CD4-positive, alpha-beta T cell (primary cell): ENCODE measurements around the gene ENO4. TPM values are rescaled to one million over a fixed set of nuclear protein-coding genes. Genes with fewer than 3 reads are reported as not detected.

Experiments used
- ATAC-seq: fragments of 200-7000 bp; cut with Tn5 transposase; one replicate; pipeline ENCODE4 v1.10.0; 2022; ENCODE audit warnings: mild to moderate bottlenecking; ENCODE audit not compliant: poor library complexity
- CTCF ChIA-PET: fragments of 350-600 bp; sonication (Branson Sonifier 250); formaldehyde crosslinking; loops from one replicate; lab custom pipeline; 2021; ENCODE audit warnings: antibody characterized with exemption, inconsistent platforms; lab: Charles Lee
- POLR2A ChIA-PET: fragments of 350-600 bp; sonication (Branson Sonifier 250); formaldehyde crosslinking; loops from one replicate; lab custom pipeline; 2021; ENCODE audit warnings: antibody characterized with exemption, inconsistent platforms; lab: Charles Lee
- DNase-seq, 14 experiments: peaks; one replicate each; pipeline ENCODE4 v3.0.0-alpha.2; 2013 to 2020; ENCODE audit warnings: mixed read lengths in 2 of 14
- H3K27ac ChIP-seq, 2 donors: one replicate each; pipeline versions ENCODE4 v1.5.1 to v1.7.0; 2013; ENCODE audit warnings: low read length in 2 of 2, low read depth in 1 of 2, mild to moderate bottlenecking in 1 of 2
- H3K27me3 ChIP-seq, 2 experiments: 1 replicate in 1 of 2; 2 replicates in 1 of 2; pipeline versions ENCODE4 v1.6.1 to v1.7.0; 2013; ENCODE audit warnings: low read length in 2 of 2, control low read depth in 1 of 2, mild to moderate bottlenecking in 1 of 2, moderate library complexity in 1 of 2; ENCODE audit not compliant: insufficient read depth in 2 of 2, control insufficient read depth in 1 of 2
- H3K36me3 ChIP-seq: one replicate; pipeline ENCODE4 v1.6.1; 2013; ENCODE audit warnings: low read length, control low read depth; ENCODE audit not compliant: insufficient read depth
- H3K4me1 ChIP-seq: one replicate; pipeline ENCODE4 v1.6.1; 2013; ENCODE audit warnings: low read length, control low read depth; ENCODE audit not compliant: insufficient read depth
- H3K4me3 ChIP-seq: one replicate; pipeline ENCODE4 v1.5.1; 2013; ENCODE audit warnings: mild to moderate bottlenecking, low read length, moderate library complexity
- H3K9me3 ChIP-seq, 2 experiments: 1 replicate in 1 of 2; 2 replicates in 1 of 2; pipeline versions ENCODE4 v1.6.1 to v1.7.0; 2013; ENCODE audit warnings: low read length in 2 of 2, mild to moderate bottlenecking in 2 of 2, control low read depth in 1 of 2, moderate library complexity in 1 of 2; ENCODE audit not compliant: control insufficient read depth in 1 of 2, insufficient read depth in 1 of 2
- H3K27ac Mint-ChIP-seq: one replicate; pipeline ENCODE4 v1.8.0; 2020; ENCODE audit warnings: mixed read lengths
- H3K27me3 Mint-ChIP-seq: one replicate; pipeline ENCODE4 v1.8.0; 2021; ENCODE audit warnings: mixed read lengths
- H3K36me3 Mint-ChIP-seq: one replicate; pipeline ENCODE4 v1.8.0; 2021; ENCODE audit warnings: low read depth, mixed read lengths
- H3K4me1 Mint-ChIP-seq: one replicate; pipeline ENCODE4 v1.8.0; 2021; ENCODE audit warnings: low read depth, mixed read lengths
- H3K4me3 Mint-ChIP-seq: one replicate; pipeline ENCODE4 v1.8.0; 2020; ENCODE audit warnings: mild to moderate bottlenecking, mixed read lengths
- H3K9me3 Mint-ChIP-seq: one replicate; pipeline ENCODE4 v1.8.0; 2020; ENCODE audit warnings: mixed read lengths
- intact Hi-C, 2 experiments: fragments of 100-400 bp; cut with DNase I in 1 of 2; cut with micrococcal nuclease in 1 of 2; formaldehyde crosslinking; loops; one replicate each; pipeline versions ENCODE4 v1.15.1 to v1.9.0; 2023 to 2025; cut with DNase I, micrococcal nuclease
- total RNA-seq, 174 experiments: library from RNA in 2 of 174; stranded (reverse) in 2 of 174; gene quantifications; one replicate each; pipeline ENCODE4 v1.2.3 and lab custom pipeline; 2021 to 2026
- TF ChIP-seq, protein P1 (sequence below): fragments of 200-600 bp; IDR thresholded peaks from one replicate; pipeline ENCODE4 v1.8.0; 2022; ENCODE audit warnings: antibody characterized with exemption, mild to moderate bottlenecking

The ENO4 gene
- total RNA-seq, 2 experiments from 2014 or later = not detected

DNA sequence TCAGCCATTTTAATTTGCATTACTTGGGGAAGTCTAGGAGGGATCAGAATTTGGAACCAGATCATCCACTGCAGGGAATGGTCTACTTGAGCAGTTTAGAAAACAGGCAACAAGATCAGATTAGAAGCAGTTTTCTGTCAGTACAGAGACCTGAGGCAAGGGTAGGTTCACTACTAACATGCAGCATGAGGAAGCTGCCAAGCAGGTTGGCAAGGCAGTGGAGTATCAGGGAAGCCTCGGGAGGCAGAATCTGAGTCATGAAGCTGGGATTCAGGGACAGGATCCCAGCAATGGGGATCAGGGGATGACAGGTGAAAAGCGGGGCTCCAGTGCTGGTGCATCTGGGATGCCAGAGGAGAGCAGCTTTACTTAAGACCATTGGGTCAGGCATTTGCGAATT lies 28.1 kb downstream of the ENO4 start:
- H3K9me3 Mint-ChIP-seq = no peaks in the 10 kb centered on the region
- no peaks in the 10 kb centered on the region for H3K36me3 ChIP-seq
- no peak overlapping the region for H3K4me3 Mint-ChIP-seq
- H3K27ac Mint-ChIP-seq = no peak overlapping the region
- ChIA-PET CTCF (no interaction called here), POLR2A (no interaction called here)
- no peak overlapping the region for H3K27ac ChIP-seq
- H3K9me3 ChIP-seq = no peaks in the 10 kb centered on the region
- H3K4me1 Mint-ChIP-seq = no peaks in the 10 kb centered on the region
- TF ChIP-seq, protein P1, sequence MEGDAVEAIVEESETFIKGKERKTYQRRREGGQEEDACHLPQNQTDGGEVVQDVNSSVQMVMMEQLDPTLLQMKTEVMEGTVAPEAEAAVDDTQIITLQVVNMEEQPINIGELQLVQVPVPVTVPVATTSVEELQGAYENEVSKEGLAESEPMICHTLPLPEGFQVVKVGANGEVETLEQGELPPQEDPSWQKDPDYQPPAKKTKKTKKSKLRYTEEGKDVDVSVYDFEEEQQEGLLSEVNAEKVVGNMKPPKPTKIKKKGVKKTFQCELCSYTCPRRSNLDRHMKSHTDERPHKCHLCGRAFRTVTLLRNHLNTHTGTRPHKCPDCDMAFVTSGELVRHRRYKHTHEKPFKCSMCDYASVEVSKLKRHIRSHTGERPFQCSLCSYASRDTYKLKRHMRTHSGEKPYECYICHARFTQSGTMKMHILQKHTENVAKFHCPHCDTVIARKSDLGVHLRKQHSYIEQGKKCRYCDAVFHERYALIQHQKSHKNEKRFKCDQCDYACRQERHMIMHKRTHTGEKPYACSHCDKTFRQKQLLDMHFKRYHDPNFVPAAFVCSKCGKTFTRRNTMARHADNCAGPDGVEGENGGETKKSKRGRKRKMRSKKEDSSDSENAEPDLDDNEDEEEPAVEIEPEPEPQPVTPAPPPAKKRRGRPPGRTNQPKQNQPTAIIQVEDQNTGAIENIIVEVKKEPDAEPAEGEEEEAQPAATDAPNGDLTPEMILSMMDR = no peak
- H3K4me1 ChIP-seq = no peaks in the 10 kb centered on the region
- no peak for ATAC-seq
- peaks cover 25% of the 10 kb centered on the region for H3K27me3 Mint-ChIP-seq
- no peaks in the 10 kb centered on the region for H3K36me3 Mint-ChIP-seq
- no peak for DNase-seq
- H3K4me3 ChIP-seq = no peak overlapping the region
- intact Hi-C loops = no loop called here
- H3K27me3 ChIP-seq = no peaks in the 10 kb centered on the region

DNA sequence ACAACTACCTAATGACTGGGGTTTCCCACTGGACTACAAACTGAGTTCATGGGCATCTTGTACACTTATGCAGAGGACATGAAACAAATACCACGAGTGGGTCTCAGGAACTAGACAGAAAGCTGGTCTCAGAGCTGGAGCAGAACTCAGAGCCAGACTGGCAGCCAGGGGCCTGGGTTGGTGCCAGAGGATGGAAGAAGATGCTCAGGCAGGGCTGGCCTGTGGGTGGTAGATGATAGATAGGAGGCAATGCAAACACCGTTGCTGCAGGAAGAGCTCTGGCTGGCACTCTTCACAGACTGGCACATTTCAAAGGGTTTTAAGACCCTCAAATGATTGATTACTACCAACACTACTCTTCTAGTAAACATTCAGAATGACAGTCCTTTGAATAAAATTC lies 28.8 kb downstream of the ENO4 start:
- DNase-seq (no peak), ATAC-seq (no peak)
- no peaks in the 10 kb centered on the region for H3K9me3 ChIP-seq
- H3K36me3 Mint-ChIP-seq = no peaks in the 10 kb centered on the region
- TF ChIP-seq, protein P1 = no peak
- CTCF ChIA-PET = no interaction called here
- no peak overlapping the region for H3K4me3 Mint-ChIP-seq
- no peak overlapping the region for H3K4me3 ChIP-seq
- no peaks in the 10 kb centered on the region for H3K4me1 ChIP-seq
- H3K36me3 ChIP-seq = no peaks in the 10 kb centered on the region
- POLR2A ChIA-PET = no interaction called here
- H3K27ac ChIP-seq = no peak overlapping the region
- intact Hi-C loops = no loop called here
- no peaks in the 10 kb centered on the region for H3K27me3 ChIP-seq
- H3K27me3 Mint-ChIP-seq = peaks cover 26% of the 10 kb centered on the region
- H3K27ac Mint-ChIP-seq = no peak overlapping the region
- H3K9me3 Mint-ChIP-seq = no peaks in the 10 kb centered on the region
- no peaks in the 10 kb centered on the region for H3K4me1 Mint-ChIP-seq

DNA sequence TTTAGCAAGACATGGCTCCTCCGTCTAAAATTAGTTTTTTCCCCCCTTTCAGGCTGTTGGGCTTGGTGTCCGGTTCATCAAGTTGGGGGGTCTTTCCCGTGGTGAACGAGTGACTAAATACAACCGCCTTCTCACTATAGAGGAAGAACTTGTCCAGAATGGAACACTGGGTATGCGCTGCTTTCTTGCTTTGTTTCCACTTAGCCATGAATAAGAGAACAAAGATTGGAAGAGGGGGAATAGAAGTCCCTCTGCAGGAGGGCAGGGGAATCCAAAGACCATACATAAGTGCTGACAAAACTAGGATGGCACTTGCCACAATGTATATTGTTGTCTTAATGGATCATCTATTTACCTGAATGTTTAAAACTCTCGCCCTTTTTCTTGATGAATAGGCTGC lies 30.5 kb downstream of the ENO4 start:
- no peaks in the 10 kb centered on the region for H3K4me1 Mint-ChIP-seq
- no peak for DNase-seq
- CTCF ChIA-PET = no interaction called here
- Histone ChIP-seq H3K27me3 (no peaks in the 10 kb centered on the region), H3K9me3 (no peaks in the 10 kb centered on the region), H3K27ac (no peak overlapping the region), H3K4me3 (no peak overlapping the region), H3K36me3 (no peaks in the 10 kb centered on the region), H3K4me1 (no peaks in the 10 kb centered on the region)
- no peak overlapping the region for H3K4me3 Mint-ChIP-seq
- no peak for ATAC-seq
- H3K27ac Mint-ChIP-seq = no peak overlapping the region
- TF ChIP-seq, protein P1 = no peak
- intact Hi-C loops = no loop called here
- POLR2A ChIA-PET = no interaction called here
- H3K9me3 Mint-ChIP-seq = no peaks in the 10 kb centered on the region
- no peaks in the 10 kb centered on the region for H3K36me3 Mint-ChIP-seq
- H3K27me3 Mint-ChIP-seq = peaks cover 34% of the 10 kb centered on the region
